GM18511 (cell line): ENCODE data around the gene FGD2.
"Not testable (repeated sequence)": the region's sequence is repeated elsewhere in the genome, so short reads cannot be mapped to it uniquely, and the experiment has no call there.

Experiments used
- ATAC-seq: cut with Tn5 transposase; IDR thresholded peaks from one replicate; pipeline ENCODE4 v1.9.1; 2021; ENCODE audit warnings: mild to moderate bottlenecking, moderate library complexity; ENCODE audit not compliant: unreplicated experiment

FGD2 gene

GRCh38 chr6:37057128-37057471, 51.6 kb downstream of the FGD2 start:
- ATAC-seq: no peak

- no peak for ATAC-seq
Observed at GRCh38 chr6:37057678-37058077, 52.2 kb downstream of the FGD2 start.

- ATAC-seq: no peak
Observed at GRCh38 chr6:37058084-37058586, 52.7 kb downstream of the FGD2 start.

GRCh38 chr6:37058984-37059343, 53.5 kb downstream of the FGD2 start:
- not testable (repeated sequence) for ATAC-seq

GRCh38 chr6:37059344-37060194, 54.1 kb downstream of the FGD2 start:
- no peak for ATAC-seq

- no peak for ATAC-seq
Observed at GRCh38 chr6:37060195-37060559, 54.7 kb downstream of the FGD2 start.

- no peak for ATAC-seq
Observed at GRCh38 chr6:37061157-37061804, 55.8 kb downstream of the FGD2 start.

GRCh38 chr6:37062424-37062823, 57.0 kb downstream of the FGD2 start:
- no peak for ATAC-seq

GRCh38 chr6:37068356-37069270, 63.2 kb downstream of the FGD2 start:
- no peak for ATAC-seq

GRCh38 chr6:37069639-37070038, 64.2 kb downstream of the FGD2 start:
- no peak for ATAC-seq

GRCh38 chr6:37072526-37072925, 67.1 kb downstream of the FGD2 start:
- no peak for ATAC-seq

GRCh38 chr6:37074053-37074827, 68.8 kb downstream of the FGD2 start:
- no peak for ATAC-seq

GRCh38 chr6:37077191-37077904, 71.9 kb downstream of the FGD2 start:
- no peak for ATAC-seq

GRCh38 chr6:37077905-37078296, 72.4 kb downstream of the FGD2 start:
- no peak for ATAC-seq
